ENCODE data around the gene PHKA2.
A peak's percentile ranks its signal among the peaks of the same experiment; 100 is the strongest.

Gene PHKA2

DNA sequence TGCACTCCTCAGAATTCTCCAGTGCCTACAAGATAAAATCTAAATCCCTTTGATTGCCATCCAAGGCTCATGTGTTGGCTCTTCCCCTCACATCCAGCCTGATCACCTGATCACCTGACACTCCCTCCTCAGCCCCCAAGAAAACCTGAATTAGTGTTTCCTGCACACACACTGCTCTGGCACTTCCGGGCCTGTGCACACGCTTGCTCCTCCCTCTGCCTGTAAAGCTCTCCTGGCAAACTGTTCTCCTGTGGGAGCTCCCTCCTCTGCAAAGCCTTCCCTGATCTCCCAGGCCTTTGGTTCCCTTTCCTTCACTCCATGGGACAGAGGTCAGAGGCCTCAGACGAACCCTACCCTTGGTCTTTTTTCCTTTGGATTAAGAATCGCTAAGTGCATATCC lies 19.9 kb downstream of the PHKA2 start:
- intact Hi-C loops (cut with micrococcal nuclease) = no loop called here
- peaks cover 32% of the 10 kb centered on the region for H3K4me1 Mint-ChIP-seq (ENCODE audit: low read depth)
- H3K27me3 Mint-ChIP-seq = no peaks in the 10 kb centered on the region
- no peak overlapping the region for H3K4me3 Mint-ChIP-seq
- H3K27ac Mint-ChIP-seq = no peak overlapping the region
- H3K36me3 Mint-ChIP-seq (ENCODE audit: low read depth) = peaks cover 6% of the 10 kb centered on the region
- H3K9me3 Mint-ChIP-seq = no peaks in the 10 kb centered on the region

DNA sequence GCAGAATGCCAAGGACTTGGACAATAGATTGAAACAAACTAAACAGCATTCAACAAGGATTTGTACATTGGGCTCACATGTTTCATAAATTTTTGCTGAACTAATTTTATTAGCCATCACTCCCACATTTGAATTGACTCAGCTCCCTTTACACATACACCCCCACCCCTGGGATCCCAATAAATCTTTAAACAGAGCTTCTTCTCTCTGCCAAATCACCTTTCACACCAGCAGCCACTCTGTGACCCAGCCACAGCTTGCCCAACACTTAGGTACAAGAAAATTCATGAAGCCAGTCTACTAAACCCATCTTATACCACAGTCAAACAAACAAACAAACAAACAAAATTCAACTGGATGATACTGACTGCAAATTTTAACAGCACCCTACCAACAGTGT lies 21.6 kb downstream of the PHKA2 start:
- H3K27ac Mint-ChIP-seq = peak overlapping the region; percentile 37
- H3K4me1 Mint-ChIP-seq (ENCODE audit: low read depth) = peaks cover 36% of the 10 kb centered on the region
- no peak overlapping the region for H3K4me3 Mint-ChIP-seq

DNA sequence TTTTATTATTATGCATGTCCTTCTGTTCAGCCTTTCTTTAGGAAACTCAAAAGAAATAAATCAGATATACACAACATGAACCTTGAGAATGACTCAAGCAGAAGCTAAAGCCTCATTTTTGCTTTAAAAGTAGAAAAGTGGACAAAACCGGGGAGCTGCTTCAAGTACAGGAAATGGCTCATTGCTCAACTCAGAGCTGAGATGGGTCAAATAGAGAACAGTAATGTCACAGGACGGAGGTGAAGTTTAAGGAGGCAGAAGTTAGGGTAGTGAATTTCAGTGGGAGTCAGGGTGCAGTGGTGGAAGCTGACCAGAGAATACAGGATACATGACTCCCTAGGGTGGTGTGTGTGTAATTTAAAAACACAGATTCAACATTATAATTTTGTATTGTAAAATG lies 22.2 kb downstream of the PHKA2 start:
- Mint-ChIP-seq H3K9me3 (no peaks in the 10 kb centered on the region), H3K4me3 (no peak overlapping the region), H3K36me3 (ENCODE audit: low read depth) (peaks cover 6% of the 10 kb centered on the region), H3K27me3 (no peaks in the 10 kb centered on the region), H3K4me1 (ENCODE audit: low read depth) (peaks cover 43% of the 10 kb centered on the region), H3K27ac (peak overlapping the region; percentile 37)
- intact Hi-C loops (cut with micrococcal nuclease) = no loop called here

More for the DNA sequence above, 21.6 kb downstream of the PHKA2 start:
- Mint-ChIP-seq H3K36me3 (ENCODE audit: low read depth) (peaks cover 6% of the 10 kb centered on the region), H3K27me3 (no peaks in the 10 kb centered on the region), H3K9me3 (no peaks in the 10 kb centered on the region)
- intact Hi-C loops (cut with micrococcal nuclease) = no loop called here

DNA sequence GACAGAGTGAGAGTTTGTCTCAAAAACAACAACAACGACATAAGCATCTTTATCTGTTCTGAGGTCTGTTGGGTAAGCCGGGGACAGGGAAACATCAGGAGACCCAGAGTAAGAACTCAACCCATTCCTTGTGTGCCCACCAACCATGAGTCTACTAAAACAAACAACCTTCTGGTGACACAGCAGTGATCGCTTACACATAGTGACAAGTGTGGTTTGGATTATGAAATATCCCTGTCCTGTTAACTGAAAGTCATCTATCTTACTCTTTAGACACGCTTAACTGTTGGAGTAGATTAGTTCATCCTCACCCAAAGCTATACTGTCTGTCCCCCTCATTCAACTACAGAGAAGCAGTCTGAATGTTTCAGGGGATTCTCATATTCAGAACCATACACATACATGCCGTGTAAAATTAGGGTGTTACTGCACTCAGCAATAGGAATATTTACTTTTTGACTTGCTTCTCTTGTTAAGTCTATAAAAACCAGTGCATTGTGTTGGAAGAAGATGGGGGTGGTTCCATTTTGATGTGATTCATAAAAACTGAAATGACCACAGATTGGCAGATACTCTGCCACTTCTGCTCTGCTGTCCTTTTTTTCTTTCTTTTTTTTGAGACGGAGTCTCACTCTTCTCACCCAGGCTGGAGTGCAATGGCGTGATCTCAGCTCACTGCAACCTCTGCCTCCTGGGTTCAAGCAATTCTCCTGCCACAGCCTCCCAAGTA lies 27.4 kb downstream of the PHKA2 start:
- H3K4me3 Mint-ChIP-seq = no peak overlapping the region
- peaks cover 15% of the 10 kb centered on the region for H3K36me3 Mint-ChIP-seq (ENCODE audit: low read depth)
- no peaks in the 10 kb centered on the region for H3K27me3 Mint-ChIP-seq
- H3K27ac Mint-ChIP-seq = no peak overlapping the region
- peaks cover 26% of the 10 kb centered on the region for H3K4me1 Mint-ChIP-seq (ENCODE audit: low read depth)
- intact Hi-C loops (cut with micrococcal nuclease) = no loop called here
- H3K9me3 Mint-ChIP-seq = no peaks in the 10 kb centered on the region

DNA sequence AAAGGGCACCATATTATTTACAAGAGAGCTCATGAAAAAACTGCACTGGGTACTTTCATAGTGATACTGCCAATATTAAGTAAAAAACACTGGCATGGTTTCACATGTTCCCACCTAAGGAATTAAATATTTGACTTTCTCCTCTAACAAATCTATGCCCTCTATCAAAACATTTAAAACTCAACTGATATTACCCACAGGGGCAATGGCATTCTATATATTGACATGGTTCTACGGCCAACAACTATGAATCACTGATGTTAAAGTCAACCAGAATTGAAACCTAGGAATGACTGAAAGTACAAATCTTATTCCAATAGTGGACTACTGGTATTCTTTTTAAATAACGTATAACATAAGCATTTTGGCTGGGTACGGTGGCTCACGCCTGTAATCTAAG lies 28.2 kb downstream of the PHKA2 start:
- Mint-ChIP-seq H3K27ac (no peak overlapping the region), H3K9me3 (no peaks in the 10 kb centered on the region), H3K4me1 (ENCODE audit: low read depth) (peaks cover 24% of the 10 kb centered on the region), H3K36me3 (ENCODE audit: low read depth) (peaks cover 23% of the 10 kb centered on the region), H3K27me3 (no peaks in the 10 kb centered on the region), H3K4me3 (no peak overlapping the region)
- intact Hi-C loops (cut with micrococcal nuclease) = no loop called here

DNA sequence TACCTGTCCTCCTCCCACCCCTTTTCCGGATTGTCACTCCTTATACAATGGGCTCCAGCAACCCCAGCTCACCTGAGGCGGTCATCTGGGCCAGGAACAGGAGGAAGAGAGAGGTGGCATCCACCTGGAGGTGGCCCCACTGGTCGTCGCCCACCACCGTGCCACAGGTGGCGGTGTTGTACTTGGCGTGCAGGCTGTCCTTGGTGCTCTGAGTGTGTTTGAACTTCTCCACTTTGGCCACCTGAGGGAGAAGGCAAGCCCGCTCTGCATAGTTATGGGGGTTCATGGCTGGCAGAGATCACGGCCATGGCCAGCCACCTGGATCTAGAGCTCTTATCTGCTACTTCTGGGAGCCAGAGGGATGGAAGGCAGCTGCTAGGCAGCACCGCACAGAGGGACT lies 32.9 kb downstream of the PHKA2 start:
- H3K27ac Mint-ChIP-seq = no peak overlapping the region
- H3K9me3 Mint-ChIP-seq = no peaks in the 10 kb centered on the region
- peaks cover 58% of the 10 kb centered on the region for H3K36me3 Mint-ChIP-seq (ENCODE audit: low read depth)
- H3K4me3 Mint-ChIP-seq = no peak overlapping the region
- intact Hi-C loops (cut with micrococcal nuclease) = no loop called here
- H3K4me1 Mint-ChIP-seq (ENCODE audit: low read depth) = peaks cover 10% of the 10 kb centered on the region
- no peaks in the 10 kb centered on the region for H3K27me3 Mint-ChIP-seq

DNA sequence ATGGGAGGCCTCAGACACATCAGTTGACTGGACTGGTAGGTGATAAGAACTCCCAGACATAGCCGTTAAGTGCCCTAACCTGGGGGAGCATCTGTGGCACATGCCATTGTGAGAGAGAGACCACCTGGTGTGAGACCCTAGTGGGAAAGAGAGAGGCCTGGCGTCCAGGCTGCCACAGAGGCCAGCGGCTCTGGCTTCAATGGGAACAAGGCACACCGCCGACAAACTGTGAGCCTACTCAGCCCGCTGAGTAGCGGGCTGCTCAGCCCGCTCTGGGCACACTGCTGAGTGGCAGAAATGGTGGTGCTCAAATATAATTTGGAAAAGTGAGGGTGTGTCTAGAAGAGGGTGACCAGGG lies 34.0 kb downstream of the PHKA2 start:
- peaks cover 62% of the 10 kb centered on the region for H3K36me3 Mint-ChIP-seq (ENCODE audit: low read depth)
- H3K27me3 Mint-ChIP-seq = no peaks in the 10 kb centered on the region
- no peak overlapping the region for H3K4me3 Mint-ChIP-seq
- no peaks in the 10 kb centered on the region for H3K9me3 Mint-ChIP-seq
- peaks cover 10% of the 10 kb centered on the region for H3K4me1 Mint-ChIP-seq (ENCODE audit: low read depth)
- H3K27ac Mint-ChIP-seq = peak overlapping the region; percentile 48
- intact Hi-C loops (cut with micrococcal nuclease) = no loop called here

DNA sequence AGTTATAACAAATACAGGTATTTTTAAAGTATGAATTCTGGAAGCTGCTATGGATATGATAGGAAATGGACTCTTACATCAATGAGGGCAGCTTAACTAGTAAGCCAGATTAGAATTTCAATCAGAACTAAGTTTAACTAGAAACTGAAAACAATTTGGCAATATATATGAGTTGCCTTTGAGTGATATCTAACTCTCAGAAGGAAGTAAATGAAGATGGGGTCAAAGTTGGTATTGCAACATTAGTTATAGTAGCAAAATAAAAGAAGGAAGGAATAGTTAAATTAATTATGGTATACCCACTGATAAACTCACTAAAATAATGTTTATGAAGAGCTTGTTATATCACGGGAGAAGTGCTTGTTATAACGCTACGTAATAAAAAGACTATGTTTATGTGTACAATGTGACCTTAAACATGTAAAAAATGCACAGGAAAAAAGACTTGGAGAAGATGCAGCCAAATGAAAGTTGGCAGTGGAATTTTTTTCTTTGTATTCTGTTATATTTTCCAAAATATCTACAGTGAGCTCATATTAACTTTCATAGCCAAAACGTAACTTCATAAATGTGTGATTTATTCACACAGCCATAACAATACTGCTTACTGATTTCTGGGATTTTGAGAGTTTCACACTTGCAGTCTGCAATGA lies 34.5 kb downstream of the PHKA2 start:
- no peak overlapping the region for H3K4me3 Mint-ChIP-seq
- no peaks in the 10 kb centered on the region for H3K9me3 Mint-ChIP-seq
- H3K27me3 Mint-ChIP-seq = no peaks in the 10 kb centered on the region
- H3K36me3 Mint-ChIP-seq (ENCODE audit: low read depth) = peaks cover 67% of the 10 kb centered on the region
- intact Hi-C loops (cut with micrococcal nuclease) = no loop called here
- peaks cover 10% of the 10 kb centered on the region for H3K4me1 Mint-ChIP-seq (ENCODE audit: low read depth)
- H3K27ac Mint-ChIP-seq = peak overlapping the region; percentile 57

DNA sequence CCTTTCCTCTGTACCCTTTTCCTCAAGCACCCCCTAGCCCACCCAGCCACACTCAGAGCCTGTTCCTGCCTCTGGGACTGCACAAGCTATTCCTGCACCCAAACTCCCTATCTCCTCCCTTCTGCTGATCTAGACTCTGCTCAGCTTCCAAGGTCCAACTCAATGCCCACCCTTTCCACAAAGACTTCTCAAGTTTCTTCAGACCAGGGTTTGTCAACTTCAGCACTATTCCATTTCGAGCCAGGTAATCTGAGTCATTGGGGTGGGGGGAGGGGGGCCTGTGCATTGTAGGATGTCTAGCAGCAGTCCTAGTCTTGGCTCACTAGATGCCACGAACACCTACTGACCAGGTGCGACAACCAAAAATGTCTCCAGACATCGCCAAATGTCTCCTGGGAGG lies 37.3 kb downstream of the PHKA2 start:
- Mint-ChIP-seq H3K27me3 (no peaks in the 10 kb centered on the region), H3K4me3 (no peak overlapping the region), H3K36me3 (ENCODE audit: low read depth) (peaks cover 82% of the 10 kb centered on the region), H3K9me3 (no peaks in the 10 kb centered on the region), H3K27ac (peak overlapping the region; percentile 40), H3K4me1 (ENCODE audit: low read depth) (peaks cover 10% of the 10 kb centered on the region)
- intact Hi-C loops (cut with micrococcal nuclease) = no loop called here

DNA sequence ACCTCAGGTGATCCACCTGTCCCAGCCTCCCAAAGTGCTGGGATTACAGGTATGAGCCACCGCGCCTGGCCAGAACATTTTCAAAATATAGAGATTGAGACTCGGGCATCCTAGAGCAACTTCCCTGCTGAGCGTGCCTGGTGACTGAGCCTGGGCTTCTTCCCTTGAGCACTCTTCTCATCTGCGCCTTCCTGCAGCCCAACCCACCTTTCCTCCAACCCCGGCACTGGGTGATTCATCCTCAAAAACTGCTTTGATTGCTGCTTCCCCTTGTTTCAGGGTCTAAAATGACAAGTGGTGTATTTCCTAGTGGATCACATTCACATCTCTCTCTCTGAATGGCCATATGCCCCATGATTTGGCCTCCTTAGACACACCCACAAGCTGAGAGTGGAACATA lies 37.8 kb downstream of the PHKA2 start:
- no peak overlapping the region for H3K4me3 Mint-ChIP-seq
- peak overlapping the region; percentile 40 for H3K27ac Mint-ChIP-seq
- H3K4me1 Mint-ChIP-seq (ENCODE audit: low read depth) = peaks cover 10% of the 10 kb centered on the region
- peaks cover 82% of the 10 kb centered on the region for H3K36me3 Mint-ChIP-seq (ENCODE audit: low read depth)
- no peaks in the 10 kb centered on the region for H3K9me3 Mint-ChIP-seq
- intact Hi-C loops (cut with micrococcal nuclease) = no loop called here
- H3K27me3 Mint-ChIP-seq = no peaks in the 10 kb centered on the region

DNA sequence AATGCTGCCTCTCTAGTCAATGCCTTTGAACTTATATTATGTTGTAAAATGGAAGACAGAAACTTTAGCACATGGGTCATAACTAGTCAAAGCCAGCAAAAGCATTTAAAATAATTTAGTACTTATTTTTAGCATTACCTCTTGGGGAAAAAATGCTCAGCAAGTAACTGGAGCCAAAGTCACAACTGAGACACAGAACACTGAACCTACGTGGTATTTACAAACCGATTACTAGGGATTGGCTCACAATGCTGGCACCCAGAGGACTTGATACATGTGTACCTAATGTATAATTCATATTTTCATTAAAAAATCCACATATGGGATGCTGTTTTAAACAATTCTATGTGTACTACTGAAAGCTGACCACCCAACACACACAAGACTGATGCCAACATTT lies 38.4 kb downstream of the PHKA2 start:
- no peaks in the 10 kb centered on the region for H3K9me3 Mint-ChIP-seq
- no peak overlapping the region for H3K4me3 Mint-ChIP-seq
- intact Hi-C loops (cut with micrococcal nuclease) = no loop called here
- H3K27me3 Mint-ChIP-seq = no peaks in the 10 kb centered on the region
- peaks cover 82% of the 10 kb centered on the region for H3K36me3 Mint-ChIP-seq (ENCODE audit: low read depth)
- no peak overlapping the region for H3K27ac Mint-ChIP-seq
- peaks cover 10% of the 10 kb centered on the region for H3K4me1 Mint-ChIP-seq (ENCODE audit: low read depth)

DNA sequence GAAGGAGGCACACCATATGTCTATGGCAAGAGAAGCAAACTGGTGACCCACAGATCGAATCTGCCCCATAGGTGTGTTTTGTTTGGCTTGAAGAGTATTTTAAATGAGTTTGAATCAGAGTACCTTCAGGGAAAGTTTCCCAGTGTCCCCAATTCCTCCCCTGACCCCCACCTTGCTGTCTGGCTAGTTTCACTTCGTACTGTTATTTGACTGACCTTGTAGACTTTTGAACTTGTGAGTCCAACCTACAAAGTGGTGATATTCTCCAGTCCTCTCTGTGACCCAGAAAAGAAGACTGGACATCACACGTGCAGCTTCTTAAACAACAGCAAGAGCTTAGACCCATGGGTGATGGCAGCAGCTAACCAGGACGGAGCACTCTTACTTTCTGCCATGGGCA lies 39.4 kb downstream of the PHKA2 start:
- no peaks in the 10 kb centered on the region for H3K27me3 Mint-ChIP-seq
- H3K9me3 Mint-ChIP-seq = no peaks in the 10 kb centered on the region
- H3K27ac Mint-ChIP-seq = no peak overlapping the region
- no peak overlapping the region for H3K4me3 Mint-ChIP-seq
- peaks cover 77% of the 10 kb centered on the region for H3K36me3 Mint-ChIP-seq (ENCODE audit: low read depth)
- intact Hi-C loops (cut with micrococcal nuclease) = no loop called here
- H3K4me1 Mint-ChIP-seq (ENCODE audit: low read depth) = peaks cover 3% of the 10 kb centered on the region

DNA sequence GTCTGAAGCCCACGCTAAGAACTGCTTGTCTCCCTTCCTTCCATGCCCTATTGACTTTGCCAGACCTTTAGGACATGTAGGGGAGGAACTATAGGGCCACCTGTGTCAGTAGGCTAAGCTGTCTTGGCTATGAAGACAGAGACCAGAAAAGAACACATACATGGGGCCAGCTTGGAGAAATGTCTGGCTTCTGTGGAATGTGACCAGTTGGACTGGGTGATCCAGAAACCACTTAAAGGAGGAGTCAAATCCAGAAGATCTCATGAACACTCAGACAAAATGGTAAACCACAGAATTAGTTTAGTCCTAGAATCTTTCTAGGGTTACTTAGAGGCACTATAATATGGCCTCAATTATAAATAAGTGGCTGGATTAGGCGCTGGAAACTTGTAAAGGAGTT lies 42.0 kb downstream of the PHKA2 start:
- intact Hi-C loops (cut with micrococcal nuclease) = no loop called here
- H3K27me3 Mint-ChIP-seq = no peaks in the 10 kb centered on the region
- H3K4me1 Mint-ChIP-seq (ENCODE audit: low read depth) = no peaks in the 10 kb centered on the region
- no peaks in the 10 kb centered on the region for H3K9me3 Mint-ChIP-seq
- H3K4me3 Mint-ChIP-seq = no peak overlapping the region
- H3K36me3 Mint-ChIP-seq (ENCODE audit: low read depth) = peaks cover 72% of the 10 kb centered on the region
- H3K27ac Mint-ChIP-seq = no peak overlapping the region

DNA sequence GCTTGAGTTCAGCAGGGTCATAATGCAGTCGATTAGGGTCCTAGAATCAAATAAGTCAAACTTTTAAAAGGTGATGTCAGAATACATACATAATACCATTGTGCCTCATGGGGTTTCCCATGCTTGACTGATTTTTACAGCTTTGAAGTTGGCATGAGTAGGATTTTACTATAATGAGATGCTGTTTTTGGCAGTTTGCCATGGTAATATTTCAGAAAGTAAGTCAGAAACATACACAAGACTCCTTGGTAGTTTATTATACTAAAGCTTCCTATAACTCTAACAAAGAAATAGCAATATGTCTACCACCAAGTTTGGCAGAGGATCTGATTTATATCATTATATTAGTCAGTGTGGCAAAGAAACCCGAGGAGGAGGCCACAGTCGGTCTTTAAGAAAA lies 45.2 kb downstream of the PHKA2 start:
- Mint-ChIP-seq H3K4me1 (ENCODE audit: low read depth) (no peaks in the 10 kb centered on the region), H3K27me3 (no peaks in the 10 kb centered on the region), H3K36me3 (ENCODE audit: low read depth) (peaks cover 68% of the 10 kb centered on the region), H3K4me3 (no peak overlapping the region), H3K27ac (no peak overlapping the region), H3K9me3 (no peaks in the 10 kb centered on the region)
- intact Hi-C loops (cut with micrococcal nuclease) = no loop called here

DNA sequence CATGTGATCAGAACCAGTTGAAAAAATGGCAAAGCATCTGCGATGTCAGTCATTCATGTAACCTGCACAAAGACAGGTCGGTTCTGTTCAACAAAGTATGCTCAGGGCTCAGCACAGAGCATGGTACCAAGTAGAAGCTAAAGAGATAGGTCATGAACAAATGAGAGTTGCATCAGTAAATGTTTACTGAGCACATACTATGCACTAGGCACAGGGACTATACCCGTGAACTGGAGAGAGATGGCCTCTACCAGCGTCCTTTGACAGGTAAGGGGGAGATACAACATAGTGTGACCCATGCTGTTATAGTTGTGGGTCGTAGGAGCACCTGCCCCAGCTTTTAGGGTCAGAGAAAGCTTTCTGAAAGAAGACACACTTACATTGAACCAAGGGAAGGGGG lies 46.7 kb downstream of the PHKA2 start:
- intact Hi-C loops (cut with micrococcal nuclease) = no loop called here
- Mint-ChIP-seq H3K27me3 (no peaks in the 10 kb centered on the region), H3K4me1 (ENCODE audit: low read depth) (no peaks in the 10 kb centered on the region), H3K36me3 (ENCODE audit: low read depth) (peaks cover 62% of the 10 kb centered on the region), H3K4me3 (no peak overlapping the region), H3K27ac (no peak overlapping the region), H3K9me3 (no peaks in the 10 kb centered on the region)
